ENCODE data around the gene ATP2C2. TPM values are rescaled to one million over a fixed set of nuclear protein-coding genes. Genes with fewer than 3 reads are reported as not detected.

ATP2C2 gene
- total RNA-seq, 1 donor from 2014 or later: not detected

GRCh38 chr16:84498223-84498610 is 129.9 kb downstream of the ATP2C2 start:
- ATAC-seq (no peak), DNase-seq (ENCODE audit: missing footprints) (no peak)
- intact Hi-C loops (cut with DNase I): no loop called here

GRCh38 chr16:84498859-84499620 is 130.7 kb downstream of the ATP2C2 start:
- ATAC-seq (no peak), DNase-seq (ENCODE audit: missing footprints) (no peak)
- intact Hi-C loops (cut with DNase I): no loop called here

- DNase-seq (ENCODE audit: missing footprints) (no peak), ATAC-seq (no peak)
- intact Hi-C loops (cut with DNase I): loop anchor here (10.0 kb wide), 1 partner anchor 475 kb away; no protein-coding TSS in a partner anchor
Measured at GRCh38 chr16:84499638-84500037, 131.3 kb downstream of the ATP2C2 start.

- ATAC-seq: no peak
- DNase-seq (ENCODE audit: missing footprints): no peak
- intact Hi-C loops (cut with DNase I): loop anchor here (10.0 kb wide), 1 partner anchor 474 kb away; no protein-coding TSS in a partner anchor
Measured at GRCh38 chr16:84500531-84500930, 132.2 kb downstream of the ATP2C2 start.

GRCh38 chr16:84501077-84501735 is 132.9 kb downstream of the ATP2C2 start:
- ATAC-seq (no peak), DNase-seq (ENCODE audit: missing footprints) (no peak)
- intact Hi-C loops (cut with DNase I): loop anchor here (10.0 kb wide), 1 partner anchor 474 kb away; no protein-coding TSS in a partner anchor

GRCh38 chr16:84502075-84502474 is 133.7 kb downstream of the ATP2C2 start:
- no peak for ATAC-seq
- no peak for DNase-seq (ENCODE audit: missing footprints)
- intact Hi-C loops (cut with DNase I): loop anchor here (10.0 kb wide), 1 partner anchor 473 kb away; no protein-coding TSS in a partner anchor

GRCh38 chr16:84502581-84502980 is 134.2 kb downstream of the ATP2C2 start:
- intact Hi-C loops (cut with DNase I): loop anchor here (10.0 kb wide), 1 partner anchor 472 kb away; no protein-coding TSS in a partner anchor
- DNase-seq (ENCODE audit: missing footprints) (no peak), ATAC-seq (no peak)

- ATAC-seq (no peak), DNase-seq (ENCODE audit: missing footprints) (no peak)
- intact Hi-C loops (cut with DNase I): loop anchor here (2.0 to 10.0 kb wide), 2 partner anchors 115 to 471 kb away; partner anchors contain the start of gene COTL1
Measured at GRCh38 chr16:84503751-84504395, 135.5 kb downstream of the ATP2C2 start.

- intact Hi-C loops (cut with DNase I): loop anchor here (2.0 to 10.0 kb wide), 2 partner anchors 114 to 470 kb away; partner anchors contain the start of gene COTL1
- ATAC-seq (peak; percentile 98), DNase-seq (ENCODE audit: missing footprints) (peak; percentile 99)
Measured at GRCh38 chr16:84504420-84505248, 136.3 kb downstream of the ATP2C2 start, which contains the start of gene MEAK7. TSS of gene MEAK7 (minus strand) at chr16:84504659. CDS start at chr16:84498086, 6,573 bp downstream.

- no peak for DNase-seq (ENCODE audit: missing footprints)
- intact Hi-C loops (cut with DNase I): loop anchor here (2.0 to 10.0 kb wide), 3 partner anchors 113 to 469 kb away; partner anchors contain the start of gene COTL1
- ATAC-seq: no peak
Measured at GRCh38 chr16:84505249-84506187, 137.2 kb downstream of the ATP2C2 start.

GRCh38 chr16:84507011-84507982 is 139.0 kb downstream of the ATP2C2 start:
- ATAC-seq: no peak
- intact Hi-C loops (cut with DNase I): loop anchor here (2.0 to 10.0 kb wide), 2 partner anchors 220 to 468 kb away; no protein-coding TSS in a partner anchor
- peak; percentile 69 for DNase-seq (ENCODE audit: missing footprints)

- intact Hi-C loops (cut with DNase I): loop anchor here (10.0 kb wide), 1 partner anchor 466 kb away; no protein-coding TSS in a partner anchor
- no peak for DNase-seq (ENCODE audit: missing footprints)
- ATAC-seq: no peak
Measured at GRCh38 chr16:84508502-84508901, 140.2 kb downstream of the ATP2C2 start.

GRCh38 chr16:84509032-84509950 is 141.0 kb downstream of the ATP2C2 start:
- intact Hi-C loops (cut with DNase I): loop anchor here (10.0 kb wide), 1 partner anchor 466 kb away; no protein-coding TSS in a partner anchor
- ATAC-seq (no peak), DNase-seq (ENCODE audit: missing footprints) (no peak)

- intact Hi-C loops (cut with DNase I): no loop called here
- DNase-seq (ENCODE audit: missing footprints): peak; percentile 91
- peak; percentile 69 for ATAC-seq
Measured at GRCh38 chr16:84511180-84511800, 143.0 kb downstream of the ATP2C2 start.

Measured in Right ventricle myocardium inferior (tissue), 1 donor.